Stimulated activated CD4-positive, alpha-beta T cell treated with anti-CD3 and anti-CD28 coated beads, Interleukin-2, amount 100 ng/mL, for 4 hours (primary cell): ENCODE measurements around the gene ZFYVE26.
A peak's percentile ranks its signal among the peaks of the same experiment; 100 is the strongest.
"Not testable (repeated sequence)": the region's sequence is repeated elsewhere in the genome, so short reads cannot be mapped to it uniquely, and the experiment has no call there.

Experiments used
- DNase-seq: peaks from one replicate; pipeline ENCODE4 v3.0.0-alpha.2; 2020; ENCODE audit warnings: low read depth

Gene ZFYVE26

DNA sequence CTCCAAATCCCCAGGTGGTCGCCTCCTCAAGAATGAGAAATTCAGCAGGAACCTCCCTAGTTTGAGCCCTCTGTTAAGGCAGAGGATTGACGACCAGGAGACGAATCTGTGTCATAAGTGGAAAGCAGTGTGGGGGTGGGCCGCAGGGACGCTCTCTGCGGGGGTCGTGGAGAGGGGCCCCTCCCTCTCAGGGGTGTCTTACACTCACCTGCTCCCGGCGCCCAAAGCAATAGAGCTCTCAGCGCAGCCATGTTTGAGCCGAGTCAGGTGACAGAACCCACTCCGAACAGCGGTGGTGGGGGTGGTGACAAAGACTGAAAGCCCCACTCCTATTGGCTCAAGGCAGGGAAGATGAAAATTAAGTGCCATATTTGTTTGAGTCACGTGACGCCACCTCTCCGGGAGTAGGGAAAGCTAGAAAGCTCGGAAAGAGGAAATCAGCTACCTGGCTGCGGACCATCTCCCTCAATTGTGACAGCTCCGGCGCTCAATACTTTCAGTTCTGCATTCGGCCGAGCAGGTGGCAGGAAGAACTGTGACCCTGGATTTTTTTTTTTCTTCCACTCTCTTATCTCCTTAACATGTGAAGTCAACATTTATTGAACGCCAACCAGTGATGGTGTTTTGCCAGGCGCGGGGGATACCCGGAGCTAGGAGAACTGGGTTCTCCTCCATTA, at the start of gene ZFYVE26:
ZFYVE26 (minus strand) TSS at position 265 of the 677 bp plus-strand sequence. CDS start 627 bp downstream, outside the sequence.
- DNase-seq = peak; percentile 83

DNA sequence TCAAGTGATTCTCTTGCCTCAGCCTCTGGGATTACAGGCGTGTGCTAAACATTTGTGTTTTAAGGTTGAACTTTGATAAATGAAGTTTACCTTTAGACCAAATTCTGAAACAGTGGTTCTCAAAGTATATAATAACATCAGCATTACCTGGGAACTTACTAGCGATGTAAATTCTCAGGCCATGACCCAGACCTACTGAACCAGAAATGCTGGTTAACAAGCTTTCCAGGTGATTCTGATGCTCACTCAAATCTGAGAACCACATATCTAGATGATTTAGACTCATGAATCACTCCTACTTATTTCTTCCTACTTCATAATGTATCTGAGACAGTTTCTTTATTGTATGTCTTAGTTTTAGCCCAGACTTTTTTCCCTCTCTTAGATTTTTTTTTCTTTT, 46.8 kb upstream of the ZFYVE26 start:
- no peak for DNase-seq

DNA sequence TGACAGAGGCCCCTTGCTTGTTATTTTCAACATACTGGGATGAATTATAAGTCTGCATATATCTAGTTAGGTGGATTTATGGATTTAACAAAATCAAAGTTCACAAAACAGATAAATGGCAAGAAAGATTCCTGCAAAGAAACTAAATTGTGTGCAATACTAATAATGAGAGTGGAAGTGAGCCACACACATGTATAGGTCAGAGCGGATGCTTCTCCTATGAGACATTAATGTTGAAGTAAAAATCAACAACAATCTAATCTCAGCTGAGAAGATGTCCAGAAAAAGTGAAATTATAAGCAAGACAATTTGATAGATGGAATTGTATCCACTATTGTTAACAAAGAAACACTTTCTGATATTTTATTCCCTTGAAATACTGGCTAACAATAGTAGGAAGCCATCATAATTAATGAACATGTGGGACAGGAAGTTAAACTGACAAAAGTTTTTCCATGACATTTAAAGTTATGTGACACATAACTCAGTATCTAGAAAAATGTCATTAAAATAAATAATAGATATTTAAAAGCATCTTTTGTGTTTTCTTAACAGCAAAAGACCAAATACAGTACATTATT, 42.9 kb upstream of the ZFYVE26 start:
- DNase-seq = no peak

DNA sequence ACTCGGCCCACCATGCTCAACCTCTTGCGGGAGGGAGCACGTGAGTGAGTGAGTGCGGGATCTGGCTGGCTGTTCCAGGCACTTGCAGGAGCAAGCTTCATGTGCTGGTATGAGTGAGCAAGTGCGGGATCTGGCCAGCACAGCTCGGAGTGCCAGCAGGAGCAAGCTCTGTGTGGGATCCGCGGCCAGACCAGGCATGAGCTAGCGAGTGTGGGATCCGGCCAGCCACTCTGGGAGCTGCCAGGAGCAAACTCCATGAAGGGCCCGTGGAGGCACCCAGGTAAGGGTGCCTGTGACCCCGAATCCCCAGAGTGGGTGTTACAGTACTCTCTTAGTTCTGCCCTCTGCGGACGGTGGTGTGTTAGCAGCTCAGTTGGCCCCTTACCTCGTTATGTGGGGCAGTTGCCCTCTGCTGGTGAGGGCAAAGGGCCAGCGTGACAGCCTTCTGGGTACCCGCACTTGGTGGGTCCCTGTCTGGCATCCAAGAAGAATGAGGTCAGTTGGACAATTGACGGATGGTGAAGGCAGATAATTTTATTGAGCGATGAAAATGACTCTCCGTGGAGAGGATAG, 41.5 kb upstream of the ZFYVE26 start:
- DNase-seq = no peak

DNA sequence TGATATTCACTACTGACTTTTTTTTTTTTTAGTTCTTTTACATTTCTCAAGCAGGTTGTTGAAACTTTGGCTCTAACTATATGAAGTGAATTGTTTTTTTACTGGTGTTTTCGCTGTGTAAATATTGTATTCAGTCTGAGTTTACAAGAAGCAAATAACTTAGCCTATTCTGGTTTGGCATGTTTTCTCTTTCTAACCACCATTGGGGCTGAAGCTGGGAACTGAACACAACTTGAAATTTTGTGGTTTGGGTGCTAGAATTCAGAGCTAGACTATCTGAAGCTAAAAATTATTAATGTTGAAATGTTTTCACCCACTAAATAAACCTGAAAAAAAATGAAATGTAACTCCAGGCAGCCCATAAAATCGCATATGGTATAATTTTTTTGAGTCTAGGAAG, 40.4 kb upstream of the ZFYVE26 start:
- no peak for DNase-seq

DNA sequence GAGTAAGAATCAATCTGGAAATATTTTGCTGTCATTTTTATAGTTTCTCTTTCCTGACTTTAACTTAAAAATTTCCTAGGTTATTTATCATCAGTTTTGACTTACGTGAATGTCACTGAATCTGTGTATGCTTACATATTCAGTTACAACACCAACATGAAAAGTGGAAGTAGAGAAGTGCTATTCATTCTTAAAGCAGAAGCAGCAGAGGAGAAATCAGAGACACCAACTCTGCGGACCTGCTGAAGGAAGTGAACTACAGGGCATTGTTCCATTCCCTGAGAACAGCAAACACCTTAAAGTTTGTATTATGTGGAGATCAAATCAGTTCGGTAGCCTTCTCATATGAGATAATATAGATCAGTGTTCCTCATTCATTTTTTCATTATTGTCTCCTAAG, 37.3 kb upstream of the ZFYVE26 start:
- DNase-seq = no peak

DNA sequence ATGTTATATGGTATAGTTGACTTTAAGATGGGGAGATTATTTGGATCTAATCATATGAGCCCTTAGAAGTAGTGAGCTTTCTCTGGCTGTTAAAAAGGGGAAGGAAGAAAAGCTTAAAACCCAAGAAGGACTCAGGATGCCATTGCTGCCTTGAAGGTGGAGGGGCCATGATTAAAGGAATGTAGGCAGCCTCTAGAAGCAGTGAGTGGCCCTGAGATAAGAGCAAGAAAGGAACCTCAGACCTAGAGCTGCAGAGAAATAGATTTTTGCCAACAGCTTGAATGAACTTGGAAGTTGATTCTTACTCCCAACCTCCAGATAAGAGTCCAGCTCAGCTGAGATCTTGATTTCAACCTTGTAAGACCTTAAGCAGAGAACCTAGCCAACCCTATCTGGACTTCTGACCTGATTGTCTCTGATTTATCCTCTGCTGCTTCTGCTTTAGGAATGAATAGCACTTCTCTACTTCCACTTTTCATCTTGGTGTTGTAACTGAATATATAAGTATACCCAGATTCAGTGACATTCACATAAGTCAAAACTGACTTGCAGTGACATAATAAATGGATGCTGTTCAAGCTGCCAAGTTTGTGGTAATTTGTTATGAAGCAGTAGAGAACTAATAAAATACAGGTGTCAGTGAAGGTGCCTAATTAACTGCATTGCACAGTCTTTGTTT, 36.7 kb upstream of the ZFYVE26 start:
- DNase-seq = no peak

DNA sequence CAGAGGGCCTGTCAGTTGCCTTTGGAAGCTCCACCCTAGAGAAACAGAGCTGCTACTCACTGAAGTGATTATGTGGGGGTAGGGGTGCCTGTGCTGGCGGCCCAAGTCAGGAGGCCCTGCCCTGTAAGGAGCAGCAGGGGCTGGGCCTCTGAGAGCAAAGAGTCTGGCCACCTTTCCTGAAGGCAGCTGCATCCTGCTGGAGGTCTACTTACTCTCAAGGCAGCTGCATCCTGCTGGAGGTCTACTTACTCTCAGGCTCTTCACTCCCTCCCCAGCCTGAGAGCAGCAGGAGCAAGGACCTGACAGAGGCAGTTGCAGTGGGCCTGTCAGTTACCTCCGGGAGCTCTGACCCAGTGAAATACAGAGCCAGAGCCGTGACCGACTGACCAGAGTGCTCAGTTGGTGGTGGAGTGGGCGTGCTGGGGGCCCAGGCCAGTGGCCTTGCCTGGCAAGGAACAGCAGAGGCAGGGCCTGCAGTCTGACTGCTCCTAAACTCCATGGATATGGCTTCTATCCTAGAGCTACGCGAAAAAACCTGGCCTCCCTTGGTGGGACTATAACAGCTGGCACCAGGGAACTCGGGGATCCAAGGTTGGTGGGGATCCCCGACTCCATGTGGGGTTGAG, 35.5 kb upstream of the ZFYVE26 start:
- DNase-seq = no peak

DNA sequence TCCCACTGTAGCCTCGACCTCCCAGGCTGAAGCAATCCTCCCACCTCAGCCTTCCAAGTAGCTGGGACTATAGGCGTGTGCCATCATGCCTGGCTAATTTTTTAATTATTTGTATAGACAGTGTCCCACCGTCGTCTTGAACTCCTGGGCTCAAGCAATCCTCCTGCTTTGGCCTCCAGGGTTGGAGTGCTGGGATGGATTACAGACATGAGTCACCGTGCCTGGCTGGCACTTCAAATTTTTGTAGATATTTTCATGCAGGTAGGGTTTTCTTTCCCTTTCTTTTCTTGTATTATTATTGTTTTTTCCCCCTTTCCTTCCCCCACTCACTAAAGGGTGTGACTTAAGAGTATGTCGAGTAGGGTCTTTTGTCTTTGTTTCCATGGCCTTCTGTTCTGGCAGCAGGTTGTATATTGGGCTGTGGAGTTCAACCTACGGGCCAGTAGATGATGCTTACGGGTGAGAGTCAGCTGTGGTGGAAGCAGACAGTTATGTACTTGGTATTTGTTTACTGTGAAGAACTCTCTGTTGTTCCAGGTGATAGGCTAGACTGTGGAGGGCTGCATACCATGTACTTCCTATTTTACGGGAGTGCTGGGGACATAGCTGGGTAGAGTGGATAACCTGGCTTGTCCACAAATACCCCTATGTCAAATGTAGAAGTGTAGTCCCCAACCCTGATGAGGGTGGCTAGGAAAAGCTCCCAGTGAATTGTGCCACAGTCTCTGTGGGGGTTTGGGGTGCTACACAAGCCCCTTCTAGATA, 33.9 kb upstream of the ZFYVE26 start:
- DNase-seq = no peak

DNA sequence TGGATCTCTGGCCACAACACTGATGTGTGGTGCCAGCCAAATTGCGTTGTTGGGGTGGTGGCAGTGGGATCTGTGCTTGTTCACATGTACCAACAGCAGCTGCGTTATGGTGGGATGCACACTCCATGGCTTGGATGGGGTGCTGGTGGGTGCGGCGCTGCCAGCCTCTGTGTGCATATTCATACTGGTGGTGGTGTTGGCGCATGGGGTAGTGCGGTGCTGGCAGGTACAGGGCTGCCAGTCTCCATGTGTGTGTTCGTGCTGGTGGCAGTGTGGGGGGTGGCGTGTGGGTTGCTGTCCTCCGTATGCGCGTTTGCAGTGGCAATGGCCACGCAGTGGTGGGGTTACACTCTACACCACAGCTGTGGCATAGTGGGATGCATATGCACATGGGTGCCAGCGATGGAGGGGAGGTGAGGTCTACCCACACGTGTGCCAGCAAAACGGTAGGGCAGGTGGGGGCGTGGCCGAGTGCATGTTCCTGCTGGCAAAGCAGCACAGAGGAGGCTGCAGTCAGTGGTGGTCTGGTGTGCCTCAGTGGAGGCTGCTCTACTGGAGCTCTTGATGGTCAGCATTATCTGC, 29.7 kb upstream of the ZFYVE26 start:
- DNase-seq = no peak

DNA sequence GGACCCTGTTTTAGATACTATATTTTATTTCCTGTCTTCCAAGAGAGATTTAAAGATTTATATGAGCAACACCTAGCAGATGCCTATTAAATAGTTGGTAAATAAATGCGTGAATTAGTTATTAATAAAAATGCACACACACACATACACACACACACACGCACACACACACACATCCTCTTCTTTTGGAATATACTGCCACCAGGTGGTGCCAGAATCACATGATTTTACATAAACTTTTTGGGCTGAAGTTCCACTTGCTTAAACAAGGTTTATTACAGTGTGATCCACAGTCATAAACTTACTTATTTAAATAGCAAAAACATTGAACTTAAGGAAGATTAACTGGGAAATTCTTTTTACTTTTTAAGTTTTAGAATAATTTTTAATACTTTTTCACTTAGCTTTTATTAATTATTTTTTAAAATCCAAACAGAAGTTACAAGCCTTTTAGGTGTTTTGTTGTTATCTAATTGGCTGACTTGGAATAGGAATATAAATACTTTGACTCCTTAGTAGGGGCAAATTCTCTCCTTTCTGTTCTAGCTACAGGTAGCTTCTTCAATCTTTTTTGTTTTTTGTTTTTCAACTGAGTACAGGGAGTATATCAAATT, 20.7 kb upstream of the ZFYVE26 start:
- DNase-seq = peak; percentile 40

DNA sequence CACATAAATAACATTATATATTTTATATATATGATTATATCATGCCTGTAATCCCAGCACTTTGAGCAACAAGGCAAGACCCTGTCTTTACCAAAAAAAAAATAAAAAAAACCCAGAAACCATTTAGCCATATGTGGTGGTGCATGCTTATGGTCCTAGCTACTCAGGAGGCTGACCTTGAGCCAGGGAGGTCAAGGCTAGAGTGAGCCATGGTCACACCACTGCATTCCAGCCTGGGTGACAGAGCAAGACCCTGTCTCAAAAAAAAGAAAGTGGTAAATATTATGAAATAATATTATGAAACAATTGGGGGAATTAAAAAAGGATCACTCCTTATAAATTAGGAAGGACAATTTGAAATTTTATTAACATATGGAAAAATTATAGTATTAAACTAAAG, 19.2 kb upstream of the ZFYVE26 start:
- no peak for DNase-seq

DNA sequence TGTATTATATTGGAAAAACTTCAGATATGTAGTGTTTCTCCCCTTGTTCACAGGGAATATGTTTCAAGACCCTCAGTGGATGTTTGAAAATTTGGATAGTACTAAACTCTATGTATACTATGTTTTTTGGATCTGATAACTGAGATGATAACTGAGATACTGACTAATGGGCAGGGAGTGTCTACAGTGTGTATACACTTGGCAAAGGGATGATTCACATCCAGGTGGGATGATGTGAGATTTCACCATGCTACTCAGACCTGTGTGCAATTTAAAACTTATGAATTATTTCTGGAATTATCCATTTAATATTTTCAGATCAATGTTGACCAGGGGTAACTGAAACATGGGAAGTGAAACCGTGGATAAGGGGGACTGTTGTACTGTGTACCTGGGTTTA, 17.0 kb upstream of the ZFYVE26 start:
- DNase-seq = no peak

DNA sequence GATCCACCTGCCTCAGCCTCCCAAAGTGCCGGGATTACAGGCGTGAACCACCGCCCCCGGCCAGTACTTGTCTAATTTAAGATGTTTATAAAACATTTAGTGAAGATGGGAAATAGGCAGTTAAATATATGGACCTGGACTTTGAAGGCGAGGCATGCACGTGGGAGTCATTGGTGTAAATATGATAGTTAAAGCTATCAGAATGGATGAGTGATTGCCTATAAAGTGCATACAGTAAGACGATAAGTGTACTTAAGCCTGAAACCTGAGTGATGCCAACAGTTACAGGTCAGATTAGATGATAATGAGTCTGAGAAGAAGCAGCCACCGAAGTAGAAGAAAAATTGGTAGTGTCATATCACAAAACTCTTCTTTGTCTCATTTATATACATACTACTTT, 14.7 kb upstream of the ZFYVE26 start:
- no peak for DNase-seq

DNA sequence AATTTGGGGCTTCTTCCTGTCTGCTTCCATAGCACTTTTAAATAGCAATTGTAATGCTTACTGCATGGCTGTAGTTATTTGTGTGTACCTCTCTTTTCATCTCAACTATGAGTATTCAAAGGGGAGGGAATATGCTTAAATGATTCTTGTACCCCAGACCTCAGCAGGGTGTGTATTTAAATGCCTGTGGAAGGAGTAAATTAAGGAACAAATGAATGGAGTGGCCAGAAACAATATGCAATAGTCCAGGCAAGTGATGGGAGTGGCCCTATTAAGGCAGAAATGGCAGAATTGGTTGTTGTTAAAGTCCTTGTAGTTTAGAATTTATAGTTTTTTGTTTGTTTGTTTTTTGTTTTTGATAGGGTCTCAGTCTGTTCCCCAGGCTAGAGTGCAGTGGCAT, 4.7 kb upstream of the ZFYVE26 start:
- no peak for DNase-seq

DNA sequence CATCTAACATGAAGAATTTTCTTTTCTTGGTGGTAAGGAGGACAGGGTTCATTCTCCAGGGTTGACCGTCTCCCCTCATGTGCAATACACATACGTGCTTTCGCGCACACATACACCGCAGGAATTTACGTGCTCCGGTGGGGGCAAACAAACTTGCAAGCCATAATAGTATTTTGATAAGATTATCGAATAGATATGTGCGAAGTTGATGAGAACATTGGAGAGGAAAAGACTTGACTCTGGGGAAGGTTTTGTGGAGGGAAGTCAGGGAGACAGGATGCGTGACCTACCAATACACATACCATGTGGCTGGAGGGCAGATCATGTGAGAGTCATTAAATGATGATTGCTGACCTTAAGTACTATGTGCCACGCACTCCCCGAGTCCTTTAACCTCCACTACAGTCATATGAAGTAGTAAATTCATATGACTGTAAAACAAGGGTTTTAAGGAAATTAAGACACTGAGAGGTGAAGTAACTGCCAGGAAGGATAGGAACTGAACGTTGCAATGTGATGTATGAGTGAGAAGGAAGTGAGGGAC, 4.1 kb upstream of the ZFYVE26 start:
- no peak for DNase-seq

DNA sequence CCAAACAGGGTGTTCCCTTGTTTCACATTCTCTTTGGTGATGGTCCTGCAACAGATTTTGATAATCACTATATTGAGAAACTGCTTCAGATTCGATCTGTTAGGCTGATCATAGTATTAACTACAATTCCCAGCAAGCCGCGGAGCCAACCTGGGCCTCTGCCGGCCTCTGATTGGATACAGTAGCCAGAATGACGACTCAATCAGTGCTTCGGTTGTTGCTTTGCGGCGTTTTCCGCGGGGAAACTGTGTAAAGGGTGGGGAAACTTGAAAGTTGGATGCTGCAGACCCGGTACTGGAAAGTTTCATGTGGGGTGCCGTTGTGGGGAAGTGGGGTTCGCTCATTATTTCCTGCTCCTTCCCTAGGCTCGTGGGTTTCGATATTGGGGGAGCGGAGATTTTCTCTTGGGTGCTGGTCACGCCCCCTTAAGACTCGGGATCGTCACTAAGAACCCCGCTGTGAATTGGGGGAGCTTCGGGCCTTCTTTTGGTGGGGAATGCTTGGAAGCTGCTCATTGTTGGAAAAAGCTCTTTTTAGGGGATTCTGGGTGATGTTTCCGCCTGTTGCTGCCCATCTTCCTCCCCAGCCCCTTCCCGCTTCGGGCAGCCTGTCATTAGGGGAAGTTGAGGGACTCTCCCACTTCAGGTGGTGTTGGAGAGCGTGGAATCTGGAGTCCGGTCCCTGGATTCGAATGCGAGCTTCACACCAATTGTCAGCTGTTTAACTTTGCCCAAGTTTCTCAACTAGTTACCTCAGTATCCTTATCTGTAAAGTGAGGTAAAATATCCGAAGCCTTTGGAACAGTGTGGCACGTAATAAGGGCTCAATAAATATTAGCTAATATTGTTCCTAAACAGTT, 3.4 kb upstream of the ZFYVE26 start, which contains the start of gene RAD51B:
RAD51B (plus strand) TSS at position 217 of the 859 bp plus-strand sequence.
- peak; percentile 77 for DNase-seq

DNA sequence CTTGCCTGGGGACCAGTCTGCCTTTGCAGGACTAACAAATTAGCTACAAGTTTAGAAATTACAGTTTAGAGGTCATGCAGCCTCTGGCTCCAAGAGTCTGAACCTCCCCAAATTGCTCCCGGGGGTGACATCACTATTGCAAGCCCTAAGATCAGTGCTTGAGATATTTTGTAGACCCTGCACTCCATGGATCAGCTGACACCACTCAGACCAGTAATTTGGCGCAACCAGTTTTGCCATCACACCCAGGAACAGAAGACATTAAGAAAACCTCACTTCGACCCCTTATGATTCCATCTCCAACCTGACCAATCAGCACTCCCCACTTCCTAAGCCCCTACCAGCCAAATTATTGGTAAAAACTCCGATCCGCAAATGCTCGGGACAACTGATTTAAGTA, 2.1 kb upstream of the ZFYVE26 start:
- DNase-seq = not testable (repeated sequence)

DNA sequence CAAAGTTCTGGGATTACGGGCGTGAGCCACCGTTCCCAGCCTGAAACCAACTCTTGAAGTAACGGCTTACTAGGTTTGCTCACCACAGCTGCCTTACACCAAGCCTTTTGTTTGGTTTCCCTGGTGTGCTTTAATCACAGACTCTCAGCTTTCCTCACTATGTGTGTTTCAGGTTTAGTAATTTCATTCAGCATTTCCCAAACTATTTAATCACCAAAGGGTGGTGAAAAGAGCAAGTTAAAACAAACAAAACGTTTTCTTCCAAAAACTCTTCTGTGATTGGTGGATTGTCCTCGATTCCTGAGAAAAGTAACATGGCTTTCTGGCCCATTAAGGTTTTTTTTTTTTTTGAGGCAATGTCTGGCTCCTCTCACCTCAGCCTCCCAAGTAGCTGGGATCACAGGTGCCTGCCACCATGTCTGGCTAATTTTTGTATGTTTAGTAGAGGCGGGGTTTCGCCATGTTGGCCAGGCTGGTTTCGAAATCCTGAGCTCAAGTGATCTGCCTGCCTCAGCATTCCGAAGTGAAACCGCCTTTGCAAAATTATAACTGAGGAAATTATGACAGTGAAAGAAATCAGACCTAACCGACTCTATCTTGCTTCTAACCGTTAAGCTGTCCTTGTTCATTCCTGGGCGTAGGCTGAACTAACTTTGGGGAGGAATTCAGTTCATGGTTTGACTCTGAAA, 1.5 kb upstream of the ZFYVE26 start:
- DNase-seq = no peak
